Smooth muscle cell (in vitro differentiated cells): ENCODE measurements around the gene MRC2. TPM values are rescaled to one million over a fixed set of nuclear protein-coding genes. Genes with fewer than 3 reads are reported as not detected.

ENCODE experiments used
- DNase-seq: peaks from one replicate; lab custom pipeline; 2025; ENCODE audit not compliant: unreplicated experiment; lab: John Stamatoyannopoulos, UW
- H2AFZ ChIP-seq: fragments of 200-600 bp; sonication (generic); 2 replicates; pipeline ENCODE4 v1.6.0; 2016; ENCODE audit warnings: antibody characterized with exemption, low read depth, mild to moderate bottlenecking
- H3F3A ChIP-seq: fragments of 200-600 bp; sonication (generic); 2 replicates; pipeline ENCODE4 v1.6.0; 2017; ENCODE audit warnings: antibody characterized with exemption, low read depth
- H3K27ac ChIP-seq: fragments of 200-600 bp; sonication (generic); 2 replicates; pipeline ENCODE4 v1.5.1; 2016; ENCODE audit warnings: low read depth, mild to moderate bottlenecking
- H3K27me3 ChIP-seq: fragments of 200-600 bp; sonication (generic); 2 replicates; pipeline ENCODE4 v1.6.1; 2016; ENCODE audit warnings: low read depth, mild to moderate bottlenecking
- H3K36me3 ChIP-seq: fragments of 200-600 bp; sonication (generic); 2 replicates; pipeline ENCODE4 v1.5.1; 2016; ENCODE audit warnings: low read depth
- H3K4me1 ChIP-seq: fragments of 200-600 bp; sonication (generic); 2 replicates; pipeline ENCODE4 v1.5.1; 2016; ENCODE audit warnings: low read depth
- H3K4me2 ChIP-seq: fragments of 200-600 bp; sonication (generic); 2 replicates; pipeline ENCODE4 v1.6.0; 2016; ENCODE audit warnings: mild to moderate bottlenecking
- H3K4me3 ChIP-seq: fragments of 200-600 bp; sonication (generic); 2 replicates; pipeline ENCODE4 v1.5.1; 2016; ENCODE audit warnings: mild to moderate bottlenecking
- H3K79me2 ChIP-seq: fragments of 200-600 bp; sonication (generic); 2 replicates; pipeline ENCODE4 v1.6.0; 2016; ENCODE audit warnings: low read depth, mild to moderate bottlenecking
- H3K9ac ChIP-seq: fragments of 200-600 bp; sonication (generic); 2 replicates; pipeline ENCODE4 v1.6.0; 2016; ENCODE audit warnings: low read depth
- H3K9me3 ChIP-seq: fragments of 200-600 bp; sonication (generic); replicated peaks from 2 replicates; pipeline ENCODE4 v1.5.1; 2016; ENCODE audit warnings: low read depth
- H4K20me1 ChIP-seq: fragments of 200-600 bp; sonication (generic); 2 replicates; pipeline ENCODE4 v1.6.0; 2016; ENCODE audit warnings: low read depth
- CTCF ChIP-seq: fragments of 200-600 bp; sonication (generic); IDR thresholded peaks from 2 replicates; pipeline ENCODE4 v1.5.1; 2017; ENCODE audit warnings: borderline replicate concordance, mild to moderate bottlenecking, antibody characterized with exemption; ENCODE audit not compliant: insufficient read depth, poor library complexity, severe bottlenecking
- WGBS: methylation state at CpG from one replicate; pipeline ENCODE4 v1.1.7; 2016; ENCODE audit warnings: low lambda C conversion rate; 5-methylcytosine and 5-hydroxymethylcytosine counted together
- polyA plus RNA-seq: library from polyadenylated mRNA; unstranded; fragments of >200 nt; fragmentation: Nextera tagmentation; extraction: Ambion mirVana; gene quantifications from 2 replicates; pipeline ENCODE4 v1.2.1, GENCODE V29; 2016
- total RNA-seq: library from RNA; depleted of rRNA; stranded (reverse); fragments of >200 nt; gene quantifications from 2 replicates; pipeline ENCODE4 v1.2.3, GENCODE V29; 2014

MRC2 gene
- total and polyA plus RNA-seq, 2 experiments from 2014 or later: 177 to 489 TPM

GRCh38 chr17:62706598-62707424 is 79.3 kb downstream of the MRC2 start:
- Histone ChIP-seq H2AFZ (no peak overlapping the region), H3K4me3 (no peak overlapping the region), H3K4me2 (no peak overlapping the region), H3K27ac (no peak overlapping the region), H3K9ac (no peak overlapping the region), H3F3A (no peaks in the 10 kb centered on the region), H3K4me1 (peaks cover 16% of the 10 kb centered on the region), H3K36me3 (no peaks in the 10 kb centered on the region), H3K9me3 (no peaks in the 10 kb centered on the region), H4K20me1 (no peaks in the 10 kb centered on the region), H3K27me3 (no peaks in the 10 kb centered on the region), H3K79me2 (no peaks in the 10 kb centered on the region)
- no peak for DNase-seq
- TF ChIP-seq CTCF: no peak
- WGBS: 81% methylated on average over 15 of the region's 20 CpGs

DNA sequence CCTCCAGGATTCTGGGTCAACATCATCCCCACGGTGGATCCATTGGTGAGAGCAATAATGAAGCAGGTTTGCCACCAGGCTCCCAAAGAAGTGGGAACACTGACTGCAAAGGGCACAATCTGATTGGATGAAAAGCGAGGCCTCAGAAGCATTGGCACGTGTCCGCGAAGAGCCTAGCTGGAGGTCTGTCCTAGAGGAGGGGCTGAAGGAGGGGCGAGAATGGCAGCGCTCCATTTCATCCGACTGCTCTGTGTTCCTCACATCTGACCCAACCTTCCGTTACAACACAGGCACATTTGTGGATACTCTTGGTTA is 79.9 kb downstream of the MRC2 start:
- Histone ChIP-seq H3K4me1 (peaks cover 16% of the 10 kb centered on the region), H3K9me3 (no peaks in the 10 kb centered on the region), H3K27ac (no peak overlapping the region), H2AFZ (no peak overlapping the region), H3K79me2 (no peaks in the 10 kb centered on the region), H3K4me2 (no peak overlapping the region), H3K27me3 (no peaks in the 10 kb centered on the region), H3K36me3 (no peaks in the 10 kb centered on the region), H3K9ac (no peak overlapping the region), H4K20me1 (no peaks in the 10 kb centered on the region), H3F3A (no peaks in the 10 kb centered on the region), H3K4me3 (no peak overlapping the region)
- 92% methylated on average over 9 of the region's 9 CpGs for WGBS
- DNase-seq: no peak
- TF ChIP-seq CTCF: no peak

- no peaks in the 10 kb centered on the region for H3K9me3 ChIP-seq
- H3K27me3 ChIP-seq: no peaks in the 10 kb centered on the region
- 78% methylated on average over 2 of the region's 2 CpGs for WGBS
- no peak for TF ChIP-seq CTCF
- H3K79me2 ChIP-seq: no peaks in the 10 kb centered on the region
- no peak overlapping the region for H3K9ac ChIP-seq
- no peak overlapping the region for H3K4me2 ChIP-seq
- H3K27ac ChIP-seq: no peak overlapping the region
- no peak overlapping the region for H3K4me3 ChIP-seq
- no peaks in the 10 kb centered on the region for H4K20me1 ChIP-seq
- no peaks in the 10 kb centered on the region for H3K36me3 ChIP-seq
- no peak for DNase-seq
- peaks cover 16% of the 10 kb centered on the region for H3K4me1 ChIP-seq
- no peaks in the 10 kb centered on the region for H3F3A ChIP-seq
- H2AFZ ChIP-seq: no peak overlapping the region
Measured at GRCh38 chr17:62708587-62708986, 81.1 kb downstream of the MRC2 start.

- Histone ChIP-seq H3K4me2 (no peak overlapping the region), H3K27ac (no peak overlapping the region), H2AFZ (no peak overlapping the region), H4K20me1 (no peaks in the 10 kb centered on the region), H3K79me2 (no peaks in the 10 kb centered on the region), H3K4me3 (no peak overlapping the region), H3K36me3 (no peaks in the 10 kb centered on the region), H3K9me3 (no peaks in the 10 kb centered on the region), H3K9ac (no peak overlapping the region), H3F3A (no peaks in the 10 kb centered on the region), H3K4me1 (no peaks in the 10 kb centered on the region), H3K27me3 (no peaks in the 10 kb centered on the region)
- TF ChIP-seq CTCF: no peak
- WGBS: 83% methylated on average over 8 of the region's 8 CpGs
- DNase-seq: no peak
Measured at GRCh38 chr17:62712171-62712581, 84.7 kb downstream of the MRC2 start.
